NAMALWA (cell line): ENCODE data around the gene SMAP1.

ENCODE experiments used
- DNase-seq: peaks from one replicate; pipeline ENCODE4 v3.0.0-alpha.2; 2015; ENCODE audit warnings: low spot score

Gene SMAP1

GRCh38 chr6:70667711-70668498, at the start of gene SMAP1:
SMAP1 (plus strand) TSS chr6:70667883; CDS start chr6:70668024, 141 bp downstream.
- DNase-seq = peak; percentile 91

- no peak for DNase-seq
Measured at GRCh38 chr6:70620746-70621145, 46.9 kb upstream of the SMAP1 start.

- no peak for DNase-seq
Measured at GRCh38 chr6:70622461-70622860, 45.2 kb upstream of the SMAP1 start.

- DNase-seq = no peak
Measured at GRCh38 chr6:70625436-70625835, 42.2 kb upstream of the SMAP1 start.

- no peak for DNase-seq
Measured at GRCh38 chr6:70627500-70628254, 40.0 kb upstream of the SMAP1 start.

- no peak for DNase-seq
Measured at GRCh38 chr6:70629929-70630328, 37.8 kb upstream of the SMAP1 start.

GRCh38 chr6:70633870-70634269, 33.8 kb upstream of the SMAP1 start:
- DNase-seq = no peak

GRCh38 chr6:70636596-70636995, 31.1 kb upstream of the SMAP1 start:
- no peak for DNase-seq

GRCh38 chr6:70638468-70638867, 29.2 kb upstream of the SMAP1 start:
- DNase-seq = no peak

- DNase-seq = no peak
Measured at GRCh38 chr6:70651326-70651905, 16.3 kb upstream of the SMAP1 start.

GRCh38 chr6:70652216-70652615, 15.5 kb upstream of the SMAP1 start:
- no peak for DNase-seq

- DNase-seq = no peak
Measured at GRCh38 chr6:70657706-70658105, 10.0 kb upstream of the SMAP1 start.

GRCh38 chr6:70663881-70664466, 3.7 kb upstream of the SMAP1 start:
- no peak for DNase-seq

- no peak for DNase-seq
Measured at GRCh38 chr6:70666706-70667105, 977 bp upstream of the SMAP1 start.

GRCh38 chr6:70667256-70667710, 400 bp upstream of the SMAP1 start:
- DNase-seq = no peak

GRCh38 chr6:70668499-70668812, 773 bp downstream of the SMAP1 start:
- no peak for DNase-seq

- peak; percentile 16 for DNase-seq
Measured at GRCh38 chr6:70669133-70669532, 1.4 kb downstream of the SMAP1 start.

- no peak for DNase-seq
Measured at GRCh38 chr6:70672549-70672948, 4.9 kb downstream of the SMAP1 start.

GRCh38 chr6:70673054-70673453, 5.4 kb downstream of the SMAP1 start:
- no peak for DNase-seq

GRCh38 chr6:70673601-70674000, 5.9 kb downstream of the SMAP1 start:
- DNase-seq = no peak

- no peak for DNase-seq
Measured at GRCh38 chr6:70675822-70676221, 8.1 kb downstream of the SMAP1 start.

GRCh38 chr6:70676821-70677220, 9.1 kb downstream of the SMAP1 start:
- DNase-seq = no peak

GRCh38 chr6:70680396-70680795, 12.7 kb downstream of the SMAP1 start:
- DNase-seq = no peak
